SK-N-SH (cell line): ENCODE measurements around the gene PRKAA2. TPM values are rescaled to one million over a fixed set of nuclear protein-coding genes. Genes with fewer than 3 reads are reported as not detected.

Experiments used
- CTCF ChIA-PET: fragments of 300-600, 350-600 bp; formaldehyde crosslinking; extraction: SDS; loops from one replicate; lab custom pipeline; 2021; lab: Yijun Ruan, JAX
- POLR2A ChIA-PET: fragments of 350-600 bp; sonication (Branson Sonifier 250); formaldehyde crosslinking; extraction: SDS; loops from one replicate; lab custom pipeline; 2020; ENCODE audit warnings: antibody characterized with exemption, inconsistent platforms; lab: Yijun Ruan, JAX
- DNase-seq: peaks from one replicate; pipeline ENCODE4 v3.0.0; 2012
- H2AFZ ChIP-seq: fragments of 200-600 bp; sonication (generic); 2 replicates; pipeline ENCODE4 v1.8.1; 2016; ENCODE audit warnings: antibody characterized with exemption, mild to moderate bottlenecking, low read depth
- H3F3A ChIP-seq: fragments of 200-600 bp; sonication (generic); replicated peaks from 2 replicates; pipeline ENCODE3; 2016; ENCODE audit warnings: antibody characterized with exemption, mild to moderate bottlenecking; ENCODE audit not compliant: insufficient read depth
- H3K27ac ChIP-seq, 2 experiments: fragments of 200-500 bp in 1 of 2; fragments of 200-600 bp in 1 of 2; sonication (Bioruptor generic) in 1 of 2; sonication (generic), shearing (Covaris generic) in 1 of 2; 2 replicates each; pipeline versions ENCODE4 v1.5.1 to v1.6.1; 2014 to 2016; ENCODE audit warnings: low read depth in 2 of 2, inconsistent platforms in 1 of 2, low read length in 1 of 2, mild to moderate bottlenecking in 1 of 2, mixed read lengths in 1 of 2
- H3K27me3 ChIP-seq: fragments of 200-600 bp; sonication (generic), shearing (Covaris generic); 2 replicates; pipeline ENCODE4 v1.6.1; 2016; ENCODE audit warnings: mixed run types; ENCODE audit not compliant: insufficient read depth
- H3K36me3 ChIP-seq, 2 experiments: fragments of 200-500 bp in 1 of 2; fragments of 200-600 bp in 1 of 2; sonication (Bioruptor generic) in 1 of 2; sonication (generic) in 1 of 2; replicated peaks in 1 of 2; 2 replicates each; pipeline versions ENCODE3 to v1.5.1; 2014 to 2016; ENCODE audit warnings: low read length in 1 of 2, mild to moderate bottlenecking in 1 of 2; ENCODE audit not compliant: insufficient read depth in 2 of 2, control insufficient read depth in 1 of 2
- H3K4me1 ChIP-seq, 2 experiments: fragments of 200-500 bp in 1 of 2; fragments of 200-600 bp in 1 of 2; sonication (Bioruptor generic) in 1 of 2; sonication (generic), shearing (Covaris generic) in 1 of 2; 2 replicates each; pipeline versions ENCODE4 v1.5.1 to v1.6.1; 2014 to 2016; ENCODE audit warnings: low read depth in 1 of 2, low read length in 1 of 2, mixed run types in 1 of 2; ENCODE audit not compliant: insufficient read depth in 2 of 2, control insufficient read depth in 1 of 2
- H3K4me2 ChIP-seq: fragments of 200-600 bp; sonication (generic), shearing (Covaris generic); 2 replicates; pipeline ENCODE4 v1.6.1; 2017; ENCODE audit warnings: mixed run types
- H3K4me3 ChIP-seq, 2 experiments: fragments of 200-500 bp in 1 of 2; fragments of 200-600 bp in 1 of 2; sonication (Bioruptor generic) in 1 of 2; sonication (generic), shearing (Covaris generic) in 1 of 2; 2 replicates each; pipeline versions ENCODE4 v1.5.1 to v1.8.1; 2014 to 2016; ENCODE audit warnings: low read depth in 2 of 2, inconsistent platforms in 1 of 2, low read length in 1 of 2, mild to moderate bottlenecking in 1 of 2, mixed read lengths in 1 of 2, moderate library complexity in 1 of 2
- H3K79me2 ChIP-seq: fragments of 200-600 bp; sonication (generic); 2 replicates; pipeline ENCODE4 v1.8.1; 2017; ENCODE audit warnings: mild to moderate bottlenecking; ENCODE audit not compliant: insufficient read depth
- H3K9ac ChIP-seq: fragments of 200-600 bp; sonication (generic); 2 replicates; pipeline ENCODE4 v1.6.1; 2017; ENCODE audit warnings: mixed run types
- H3K9me2 ChIP-seq: fragments of 200-600 bp; sonication (generic); 2 replicates; pipeline ENCODE4 v1.6.1; 2017; ENCODE audit warnings: mixed run types
- H3K9me3 ChIP-seq: fragments of 200-600 bp; sonication (generic); 2 replicates; pipeline ENCODE4 v1.6.1; 2017; ENCODE audit warnings: mixed run types, mild to moderate bottlenecking, moderate library complexity
- H4K20me1 ChIP-seq: fragments of 200-600 bp; sonication (generic); 2 replicates; pipeline ENCODE4 v1.6.1; 2017; ENCODE audit warnings: mild to moderate bottlenecking, mixed run types; ENCODE audit not compliant: insufficient read depth
- CHD2 ChIP-seq: fragments of 150-350 bp; IDR thresholded peaks from 2 replicates; pipeline ENCODE4 v1.6.1; 2018; ENCODE audit warnings: low read length; ENCODE audit not compliant: partially characterized antibody
- ELF1 ChIP-seq: IDR thresholded peaks from 2 replicates; pipeline ENCODE4 v1.4.0; 2012
- EP300 ChIP-seq, 2 experiments: IDR thresholded peaks; 2 replicates each; pipeline versions ENCODE4 v1.4.0 to v1.6.1; 2012; ENCODE audit warnings: borderline replicate concordance in 1 of 2, low read depth in 1 of 2, low read length in 1 of 2
- EZH2phosphoT487 ChIP-seq: fragments of 200-600 bp; sonication (generic); IDR thresholded peaks from 2 replicates; pipeline ENCODE4 v1.6.1; 2017; ENCODE audit warnings: low read depth, mixed run types, mild to moderate bottlenecking, antibody characterized with exemption, moderate library complexity, borderline replicate concordance
- FOSL2 ChIP-seq: IDR thresholded peaks from 2 replicates; pipeline ENCODE4 v1.4.0; 2012; ENCODE audit warnings: low read depth, mild to moderate bottlenecking, moderate library complexity, borderline replicate concordance
- FOXJ3 ChIP-seq: sonication (generic); formaldehyde crosslinking; IDR thresholded peaks from 2 replicates; pipeline ENCODE4 v1.5.1; 2020; ENCODE audit warnings: mild to moderate bottlenecking, missing genetic modification reagents
- FOXM1 ChIP-seq: IDR thresholded peaks from 2 replicates; pipeline ENCODE4 v1.4.0; 2012; ENCODE audit warnings: low read depth, mild to moderate bottlenecking
- JUND ChIP-seq: IDR thresholded peaks from 2 replicates; pipeline ENCODE4 v1.4.0; 2012
- MEF2A ChIP-seq: IDR thresholded peaks from 2 replicates; pipeline ENCODE4 v1.4.0; 2012; ENCODE audit warnings: low read depth, borderline replicate concordance
- NRF1 ChIP-seq: IDR thresholded peaks from 2 replicates; pipeline ENCODE4 v1.6.1; 2012; ENCODE audit warnings: low read depth, mild to moderate bottlenecking, low read length
- PBX3 ChIP-seq: IDR thresholded peaks from 2 replicates; pipeline ENCODE4; 2012
- POLR2AphosphoS5 ChIP-seq: IDR thresholded peaks from 2 replicates; pipeline ENCODE4 v1.6.1; 2012; ENCODE audit warnings: low read depth, low read length
- RXRA ChIP-seq: IDR thresholded peaks from 2 replicates; pipeline ENCODE4 v1.4.0; 2012; ENCODE audit warnings: low read depth, mild to moderate bottlenecking, borderline replicate concordance
- SIN3A ChIP-seq: IDR thresholded peaks from 2 replicates; pipeline ENCODE4 v1.6.1; 2012; ENCODE audit warnings: low read depth, mild to moderate bottlenecking, low read length, moderate library complexity, borderline replicate concordance
- SMC3 ChIP-seq: IDR thresholded peaks from 2 replicates; pipeline ENCODE4 v1.6.1; 2012; ENCODE audit warnings: low read depth, low read length, improper control_type of control experiment
- TAF1 ChIP-seq: IDR thresholded peaks from 2 replicates; pipeline ENCODE4 v1.6.1; 2012; ENCODE audit warnings: low read depth, mild to moderate bottlenecking, low read length, moderate library complexity, borderline replicate concordance
- TCF12 ChIP-seq: IDR thresholded peaks from 2 replicates; pipeline ENCODE4 v1.4.0; 2012
- TEAD4 ChIP-seq: IDR thresholded peaks from 2 replicates; pipeline ENCODE4 v1.4.0; 2012; ENCODE audit warnings: mild to moderate bottlenecking, borderline replicate concordance; ENCODE audit not compliant: insufficient read depth
- ZBTB33 ChIP-seq: IDR thresholded peaks from 2 replicates; pipeline ENCODE4 v1.4.0; 2012; ENCODE audit warnings: low read depth, borderline replicate concordance
- WGBS: methylation state at CpG from one replicate; pipeline ENCODE4 v1.1.6; 2017; ENCODE audit warnings: low lambda C conversion rate; 5-methylcytosine and 5-hydroxymethylcytosine counted together
- polyA plus RNA-seq, 3 experiments: library from polyadenylated mRNA; depleted of rRNA; stranded (reverse); fragments of >200 nt; gene quantifications; 2 replicates each; pipeline ENCODE4 v1.2.3, GENCODE V29; 2012

PRKAA2 gene
- polyA plus RNA-seq, 1 of the 3 experiments (the other 2 are of a cell fraction): 1.5 TPM

GRCh38 chr1:56710646-56711045 lies 65.5 kb downstream of the PRKAA2 start:
- TF ChIP-seq PBX3 (peak; percentile 96), JUND (peak; percentile 95), FOSL2 (peak; percentile 97), EP300 (IDR thresholded peaks at IDR 0.05; ENCODE audit: borderline replicate concordance in 1 of 2, low read depth in 1 of 2, low read length in 1 of 2) (peak in 1 of 2 experiments; percentile 52; a peak in 2 of 4 replicates), ELF1 (no peak), TEAD4 (peak; percentile 34; the same call in 1 of the 2 replicates), POLR2AphosphoS5 (peak; percentile 59; the same call in 1 of the 2 replicates), ZBTB33 (no peak), TCF12 (peak; percentile 67)
- no peaks in the 10 kb centered on the region for H4K20me1 ChIP-seq
- no peaks in the 10 kb centered on the region for H3K9me3 ChIP-seq
- no peak overlapping the region; the same call in 1 of the 2 replicates for H2AFZ ChIP-seq
- H3K79me2 ChIP-seq: no peaks in the 10 kb centered on the region
- DNase-seq: no peak
- ChIA-PET CTCF (interaction anchor here (1.2 to 3.2 kb wide), 5 partner anchors 7 to 110 kb away, joined by 4 to 26 read pairs (median 12); no protein-coding TSS in a partner anchor), POLR2A (no interaction called here)
- peaks cover 5 to 19% of the 10 kb centered on the region in 2 experiments for H3K36me3 ChIP-seq
- no peaks in the 10 kb centered on the region for H3K9me2 ChIP-seq
- no peak overlapping the region for H3K4me2 ChIP-seq
- no peak overlapping the region for H3K4me3 ChIP-seq
- no peak overlapping the region for H3K9ac ChIP-seq
- H3K27ac ChIP-seq: peak overlapping the region in 1 of 2 experiments; percentile 57; a peak in 2 of 4 replicates
- no peaks in the 10 kb centered on the region for H3K27me3 ChIP-seq
- H3F3A ChIP-seq: peaks cover 9% of the 10 kb centered on the region
- peaks cover 0 to 17% of the 10 kb centered on the region in 2 experiments; a peak in 3 of 4 replicates for H3K4me1 ChIP-seq

- Histone ChIP-seq H3K9me3 (no peaks in the 10 kb centered on the region), H3F3A (peaks cover 9% of the 10 kb centered on the region), H3K27ac (0 out of 4 replicates have a peak overlapping the region, but pooled peaks of 1 of the 2 experiments have one; percentile 57), H3K79me2 (no peaks in the 10 kb centered on the region), H3K9me2 (no peaks in the 10 kb centered on the region), H3K4me2 (no peak overlapping the region), H3K4me1 (peaks cover 0 to 17% of the 10 kb centered on the region in 2 experiments; a peak in 3 of 4 replicates), H3K27me3 (no peaks in the 10 kb centered on the region), H2AFZ (0 out of 2 replicates have a peak overlapping the region, but pooled peaks have one; percentile 20), H3K36me3 (peaks cover 0 to 12% of the 10 kb centered on the region in 2 experiments), H3K9ac (no peak overlapping the region), H4K20me1 (no peaks in the 10 kb centered on the region), H3K4me3 (no peak overlapping the region)
- CTCF ChIA-PET: interaction anchor here (1.7 to 1.9 kb wide), 2 partner anchors 1434 to 1690 kb away, joined by 3 to 6 read pairs; no protein-coding TSS in a partner anchor
- WGBS: 100% methylated on average over 1 of the region's 1 CpG
- no peak for DNase-seq
- POLR2A ChIA-PET: no interaction called here
- TF ChIP-seq FOXJ3 (CRISPR knock-in tag) (no peak), FOXM1 (no peak), NRF1 (no peak), TAF1 (no peak), TCF12 (no peak), POLR2AphosphoS5 (no peak), CHD2 (no peak), RXRA (no peak), ZBTB33 (no peak), FOSL2 (no peak), SIN3A (no peak), EZH2phosphoT487 (no peak), ELF1 (no peak), MEF2A (no peak), SMC3 (no peak), TEAD4 (no peak)
These were observed 67.0 kb downstream of the PRKAA2 start for GRCh38 chr1:56712150-56712549.
